CMK (cell line): Measurements from ENCODE around the gene GRID2.

ENCODE experiments used
- DNase-seq: peaks from one replicate; pipeline ENCODE4 v3.0.0-alpha.2; 2010; ENCODE audit warnings: low read depth

The GRID2 gene

DNA sequence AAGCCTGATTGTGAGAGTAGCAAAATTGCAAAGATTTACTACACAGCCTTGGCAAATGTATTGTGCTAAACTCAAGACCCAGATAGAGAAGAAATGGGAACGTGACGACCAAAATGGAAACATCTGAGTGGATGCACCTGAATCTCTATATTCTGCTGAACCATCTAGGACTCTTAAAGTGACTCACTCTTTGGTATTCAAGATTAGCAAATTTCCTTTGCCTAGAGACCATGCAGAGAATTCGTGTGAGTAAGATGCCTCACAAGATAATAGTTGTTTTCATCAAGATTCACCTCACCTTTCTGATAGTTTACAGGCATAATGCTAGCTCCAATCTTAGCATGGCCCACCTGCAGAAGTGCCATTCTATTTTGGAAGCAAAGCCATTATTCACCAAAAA is 1510.4 kb downstream of the GRID2 start:
- no peak for DNase-seq

DNA sequence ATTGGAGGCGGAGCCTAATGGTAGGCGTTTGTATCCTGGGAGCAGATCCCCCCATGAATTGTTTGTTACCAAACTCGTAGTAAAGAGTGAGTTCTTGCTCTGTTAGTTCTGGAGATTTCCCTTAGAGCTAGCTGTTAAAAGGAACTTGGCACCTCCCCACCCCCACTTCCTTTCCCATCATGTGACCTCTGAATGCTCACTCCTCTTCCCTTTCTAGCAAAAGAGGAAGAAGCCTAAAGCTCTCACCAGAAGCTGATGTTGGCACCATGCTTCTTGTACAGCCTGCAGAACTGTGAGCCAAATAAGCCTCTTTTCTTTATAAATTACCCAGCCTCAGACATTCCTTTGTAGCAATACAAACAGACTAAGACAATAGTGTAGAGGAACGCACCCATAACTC is 1511.0 kb downstream of the GRID2 start:
- peak; percentile 58 for DNase-seq
